Activated CD4-positive, alpha-beta T cell treated with anti-CD3 and anti-CD28 coated beads, Interleukin-2, amount 50 U/mL, for 16 hours (primary cell): ENCODE measurements around the gene USH2A.

ENCODE experiments used
- DNase-seq: peaks from one replicate; pipeline ENCODE4 v3.0.0-alpha.2; 2020

The USH2A gene

GRCh38 chr1:216270086-216270773 is 153.0 kb downstream of the USH2A start:
- no peak for DNase-seq

GRCh38 chr1:216261631-216262030 is 161.6 kb downstream of the USH2A start:
- no peak for DNase-seq

GRCh38 chr1:216258856-216259255 is 164.4 kb downstream of the USH2A start:
- no peak for DNase-seq

- DNase-seq, result no peak
Observed at GRCh38 chr1:216258386-216258785, 164.9 kb downstream of the USH2A start.

GRCh38 chr1:216250861-216251260 is 172.4 kb downstream of the USH2A start:
- no peak for DNase-seq

GRCh38 chr1:216248628-216249027 is 174.6 kb downstream of the USH2A start:
- no peak for DNase-seq

GRCh38 chr1:216247937-216248336 is 175.3 kb downstream of the USH2A start:
- DNase-seq, result no peak

- DNase-seq, result no peak
Observed at GRCh38 chr1:216246577-216247203, 176.6 kb downstream of the USH2A start.

- no peak for DNase-seq
Observed at GRCh38 chr1:216238844-216239243, 184.4 kb downstream of the USH2A start.

- DNase-seq, result no peak
Observed at GRCh38 chr1:216237927-216238542, 185.2 kb downstream of the USH2A start.

- no peak for DNase-seq
Observed at GRCh38 chr1:216224233-216224632, 199.0 kb downstream of the USH2A start.

- no peak for DNase-seq
Observed at GRCh38 chr1:216223486-216223885, 199.8 kb downstream of the USH2A start.

- no peak for DNase-seq
Observed at GRCh38 chr1:216222288-216222687, 201.0 kb downstream of the USH2A start.

GRCh38 chr1:216221260-216221700 is 202.0 kb downstream of the USH2A start:
- DNase-seq, result peak; percentile 38

- no peak for DNase-seq
Observed at GRCh38 chr1:216216305-216216704, 206.9 kb downstream of the USH2A start.

GRCh38 chr1:216215169-216215568 is 208.1 kb downstream of the USH2A start:
- DNase-seq, result no peak

- DNase-seq, result no peak
Observed at GRCh38 chr1:216212826-216213225, 210.4 kb downstream of the USH2A start.

GRCh38 chr1:216210081-216210480 is 213.2 kb downstream of the USH2A start:
- no peak for DNase-seq

- no peak for DNase-seq
Observed at GRCh38 chr1:216209125-216209524, 214.1 kb downstream of the USH2A start.

GRCh38 chr1:216207154-216207553 is 216.1 kb downstream of the USH2A start:
- DNase-seq, result no peak

GRCh38 chr1:216205176-216205575 is 218.1 kb downstream of the USH2A start:
- no peak for DNase-seq

- no peak for DNase-seq
Observed at GRCh38 chr1:216201946-216202345, 221.3 kb downstream of the USH2A start.

- DNase-seq, result no peak
Observed at GRCh38 chr1:216200941-216201340, 222.3 kb downstream of the USH2A start.

GRCh38 chr1:216194721-216195120 is 228.5 kb downstream of the USH2A start:
- no peak for DNase-seq
